ENCODE measurements around the gene RNF113A.
"Not testable (repeated sequence)": the region's sequence is repeated elsewhere in the genome, so short reads cannot be mapped to it uniquely, and the experiment has no call there.

- not testable (repeated sequence) for TF ChIP-seq TAF1, POLR2AphosphoS5, POLR2A, SPI1, POU2F2 (IDR thresholded peaks at IDR 0.05; ENCODE audit: low read depth, low read length)
Measured at GRCh38 chrX:119890626-119891025, 19.1 kb upstream of the RNF113A start.
